Esophagus squamous epithelium (tissue), 5 donors: ENCODE data around the gene ULK4. TPM values are rescaled to one million over a fixed set of nuclear protein-coding genes. Genes with fewer than 3 reads are reported as not detected.

ENCODE experiments used
- DNase-seq: peaks from one replicate; lab custom pipeline; 2025; lab: John Stamatoyannopoulos, UW
- H3K27ac ChIP-seq, 4 donors: fragments of 200-600 bp; sonication (generic); one replicate each; pipeline ENCODE4 v1.5.1; 2016 to 2019; ENCODE audit warnings: mild to moderate bottlenecking in 1 of 4
- H3K27me3 ChIP-seq, 4 donors: fragments of 200-600 bp; sonication (generic); 1 replicate in 3 of 4; 2 replicates in 1 of 4; pipeline versions ENCODE4 v1.5.1 to v1.6.0; 2017 to 2021; ENCODE audit warnings: antibody characterized with exemption in 1 of 4
- H3K36me3 ChIP-seq, 3 donors: fragments of 200-600 bp; sonication (generic); one replicate each; pipeline ENCODE4 v1.5.1; 2016 to 2019
- H3K4me1 ChIP-seq, 3 donors: fragments of 200-600 bp; sonication (generic); one replicate each; pipeline ENCODE4 v1.5.1; 2017 to 2019
- H3K4me3 ChIP-seq, 4 donors: fragments of 200-600 bp; sonication (generic); 1 replicate in 3 of 4; 2 replicates in 1 of 4; pipeline ENCODE4 v1.5.1; 2016 to 2019; ENCODE audit warnings: mild to moderate bottlenecking in 2 of 4, moderate library complexity in 1 of 4
- H3K9me3 ChIP-seq, 3 donors: fragments of 200-600 bp; sonication (generic); one replicate each; pipeline ENCODE4 v1.5.1; 2016 to 2019
- CTCF ChIP-seq, 6 experiments: fragments of 450-650 bp in 4 of 6; fragments of 200-600 bp in 2 of 6; sonication (generic) in 2 of 6; IDR thresholded peaks; one replicate each; pipeline ENCODE4 v1.5.1; 2016 to 2019; ENCODE audit warnings: antibody characterized with exemption in 6 of 6, mild to moderate bottlenecking in 4 of 6, moderate library complexity in 4 of 6
- POLR2A ChIP-seq, 4 donors: fragments of 450-650 bp; IDR thresholded peaks; one replicate each; pipeline ENCODE4 v1.6.1; 2017; ENCODE audit warnings: antibody characterized with exemption in 4 of 4, mild to moderate bottlenecking in 4 of 4, moderate library complexity in 3 of 4
- WGBS, 2 donors: methylation state at CpG; one replicate each; pipeline ENCODE4 v1.1.5; 2018; 5-methylcytosine and 5-hydroxymethylcytosine counted together
- intact Hi-C: fragments of 100-400 bp; cut with DNase I; formaldehyde crosslinking; loops from one replicate; pipeline ENCODE4 v1.15.0; 2022
- total RNA-seq, 4 donors: library from RNA; depleted of rRNA; stranded (reverse); fragments of >200 nt; gene quantifications; one replicate each; pipeline ENCODE4 v1.1.0, GENCODE V29; 2016
- donor health status: DM: yes; HTN: yes; CAD: no.

Gene ULK4
- total RNA-seq, 4 donors from 2014 or later, result 2.2 to 11.4 (median 7.9) TPM

DNA sequence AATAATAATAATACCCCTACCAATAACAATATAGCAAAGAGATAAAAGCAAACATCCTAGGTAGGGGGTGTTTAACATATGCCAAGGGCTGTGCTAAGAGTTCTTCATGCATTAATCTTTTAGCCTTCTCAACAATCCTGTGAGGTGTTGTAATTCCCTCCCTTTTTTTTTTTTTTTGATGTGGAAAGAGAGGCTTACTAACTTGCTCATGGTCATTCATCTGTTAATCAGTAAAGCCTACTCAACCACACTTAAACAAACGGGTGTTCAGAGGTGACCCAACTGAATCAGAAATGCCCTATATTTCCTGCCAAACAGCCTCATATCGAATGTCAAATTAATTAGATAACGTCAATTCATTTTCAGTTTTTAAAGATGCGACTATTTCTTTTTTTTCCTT is 530.5 kb downstream of the ULK4 start:
- no peak for DNase-seq
- Histone ChIP-seq H3K27me3 (no peaks in the 10 kb centered on the region), H3K9me3 (peaks cover 0 to 5% (median 5%) of the 10 kb centered on the region in 3 donors), H3K27ac (no peak overlapping the region), H3K4me1 (no peaks in the 10 kb centered on the region), H3K4me3 (no peak overlapping the region), H3K36me3 (no peaks in the 10 kb centered on the region)
- no peak for TF ChIP-seq POLR2A (IDR thresholded peaks at IDR 0.05)
- TF ChIP-seq CTCF (IDR thresholded peaks at IDR 0.05), result no peak
- intact Hi-C loops, result no loop called here
- WGBS, 2 donors, result 79 to 88% methylated on average over 4 of the region's 4 CpGs

- 92 to 94% methylated on average over 6 to 12 of the region's 12 CpGs for WGBS, 2 donors
- Histone ChIP-seq H3K9me3 (peaks cover 0 to 5% (median 5%) of the 10 kb centered on the region in 3 donors), H3K27ac (no peak overlapping the region), H3K27me3 (no peaks in the 10 kb centered on the region), H3K36me3 (no peaks in the 10 kb centered on the region), H3K4me1 (no peaks in the 10 kb centered on the region), H3K4me3 (no peak overlapping the region)
- no peak for TF ChIP-seq POLR2A (IDR thresholded peaks at IDR 0.05)
- TF ChIP-seq CTCF (IDR thresholded peaks at IDR 0.05), result no peak
- intact Hi-C loops, result no loop called here
- no peak for DNase-seq
Observed at GRCh38 chr3:41430886-41431285, 531.0 kb downstream of the ULK4 start.

DNA sequence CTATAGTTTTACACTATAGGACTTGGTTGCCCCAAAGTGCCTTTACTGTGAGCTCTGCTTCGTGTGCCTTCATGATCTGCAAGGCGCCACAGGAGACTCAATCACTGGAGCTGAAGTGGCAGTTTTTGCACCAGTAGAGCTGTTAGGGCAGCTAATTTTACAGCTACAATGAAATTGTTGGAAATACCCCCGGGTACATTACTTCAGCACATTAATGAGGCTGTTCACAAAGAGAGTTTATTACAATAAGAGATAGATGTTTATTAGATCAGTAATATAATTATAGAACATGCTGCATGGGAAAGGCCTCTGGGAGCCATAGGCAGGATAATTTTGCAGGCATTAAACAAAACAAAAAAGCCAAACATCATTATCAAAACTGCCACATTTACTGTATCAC is 531.5 kb downstream of the ULK4 start:
- Histone ChIP-seq H3K27me3 (no peaks in the 10 kb centered on the region), H3K4me1 (no peaks in the 10 kb centered on the region), H3K27ac (no peak overlapping the region), H3K36me3 (no peaks in the 10 kb centered on the region), H3K4me3 (no peak overlapping the region), H3K9me3 (peaks cover 0 to 5% (median 5%) of the 10 kb centered on the region in 3 donors)
- no peak for TF ChIP-seq POLR2A (IDR thresholded peaks at IDR 0.05)
- TF ChIP-seq CTCF (IDR thresholded peaks at IDR 0.05), result no peak
- DNase-seq, result no peak
- intact Hi-C loops, result no loop called here
- 82 to 90% methylated on average over 3 of the region's 3 CpGs for WGBS, 2 donors

DNA sequence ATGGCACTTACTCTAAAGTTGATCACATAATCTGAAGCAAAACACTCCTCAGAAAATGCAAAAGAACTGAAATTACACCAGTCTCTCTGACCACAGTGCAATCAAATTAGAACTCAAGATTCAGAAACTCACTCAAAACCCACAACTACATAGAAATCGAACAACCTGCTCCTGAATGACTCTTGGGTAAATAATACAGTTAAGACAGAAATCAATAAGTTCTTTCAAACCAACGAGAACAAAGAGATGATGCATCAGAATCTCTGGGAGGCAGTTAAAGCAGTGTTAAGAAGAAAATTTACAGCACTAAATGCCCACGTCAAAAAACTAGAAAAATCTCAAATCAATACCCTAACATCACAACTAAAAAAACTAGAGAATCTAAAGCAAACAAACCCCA is 535.4 kb downstream of the ULK4 start:
- no peaks in the 10 kb centered on the region for H3K27me3 ChIP-seq
- H3K4me3 ChIP-seq, result no peak overlapping the region
- TF ChIP-seq CTCF (IDR thresholded peaks at IDR 0.05), result no peak
- TF ChIP-seq POLR2A (IDR thresholded peaks at IDR 0.05), result no peak
- peaks cover 0 to 5% (median 5%) of the 10 kb centered on the region in 3 donors for H3K9me3 ChIP-seq
- intact Hi-C loops, result no loop called here
- no peak overlapping the region for H3K27ac ChIP-seq
- 71 to 73% methylated on average over 3 of the region's 3 CpGs for WGBS, 2 donors
- H3K36me3 ChIP-seq, result no peaks in the 10 kb centered on the region
- H3K4me1 ChIP-seq, result no peaks in the 10 kb centered on the region
- no peak for DNase-seq

DNA sequence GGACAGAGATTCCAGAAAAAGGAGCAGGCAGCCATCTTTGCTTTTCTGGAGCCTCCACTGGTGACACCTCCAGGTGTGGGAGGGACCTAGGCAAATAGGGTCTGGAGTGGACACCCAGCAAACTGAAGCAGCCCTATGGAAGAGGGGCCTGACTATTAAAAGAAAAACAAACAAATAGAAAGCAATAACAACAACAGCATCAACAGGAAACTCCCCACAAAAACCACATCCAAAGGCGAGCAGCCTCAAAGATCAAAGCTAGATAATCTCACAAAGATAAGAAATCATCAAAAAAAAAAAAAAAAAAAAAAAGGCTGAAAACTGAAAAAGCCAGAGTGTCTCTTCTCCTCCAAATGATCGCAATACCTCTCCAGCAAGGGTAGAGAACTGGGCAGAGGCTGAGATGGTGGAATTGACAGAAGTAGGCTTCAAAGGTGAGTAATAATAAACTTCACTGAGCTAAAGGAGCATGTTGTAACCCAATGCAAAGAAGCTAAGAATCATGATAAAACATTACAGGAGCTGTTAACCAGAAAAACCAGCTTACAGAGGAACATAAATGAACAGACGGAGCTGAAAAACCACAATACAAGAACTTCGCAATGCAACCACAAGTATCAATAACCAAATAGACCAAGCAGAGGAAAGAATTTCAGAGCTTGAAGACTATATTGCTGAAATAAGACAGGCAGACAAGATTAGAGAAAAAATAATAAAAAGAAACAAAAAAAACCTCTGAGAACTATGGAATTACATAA is 537.2 kb downstream of the ULK4 start:
- Histone ChIP-seq H3K27ac (no peak overlapping the region), H3K27me3 (no peaks in the 10 kb centered on the region), H3K4me3 (no peak overlapping the region), H3K36me3 (no peaks in the 10 kb centered on the region), H3K4me1 (no peaks in the 10 kb centered on the region), H3K9me3 (peaks cover 0 to 5% (median 5%) of the 10 kb centered on the region in 3 donors)
- intact Hi-C loops, result no loop called here
- no peak for DNase-seq
- no peak for TF ChIP-seq POLR2A (IDR thresholded peaks at IDR 0.05)
- no peak for TF ChIP-seq CTCF (IDR thresholded peaks at IDR 0.05)
- WGBS, 2 donors, result 83 to 84% methylated on average over 4 of the region's 4 CpGs
